Transverse colon (tissue), 4 donors: Measurements from ENCODE around the gene VEGFA. TPM values are rescaled to one million over a fixed set of nuclear protein-coding genes. Genes with fewer than 3 reads are reported as not detected.

ENCODE experiments used
- DNase-seq: peaks from one replicate; pipeline ENCODE4 v3.0.0-alpha.2; 2019
- H3K27ac ChIP-seq, 4 donors: fragments of 200-600 bp; sonication (generic); 2 replicates each; pipeline ENCODE4 v1.5.1; 2016 to 2018; ENCODE audit warnings: inconsistent platforms in 4 of 4
- H3K27me3 ChIP-seq: fragments of 200-600 bp; sonication (generic); 2 replicates; pipeline ENCODE4 v1.5.1; 2017; ENCODE audit warnings: inconsistent platforms
- H3K36me3 ChIP-seq, 4 donors: fragments of 200-600 bp; sonication (generic); 2 replicates each; pipeline ENCODE4 v1.5.1; 2017 to 2019; ENCODE audit warnings: inconsistent platforms in 4 of 4
- H3K4me1 ChIP-seq, 4 donors: fragments of 200-600 bp; sonication (generic); 2 replicates each; pipeline ENCODE4 v1.5.1; 2017 to 2020; ENCODE audit warnings: inconsistent platforms in 4 of 4
- H3K4me3 ChIP-seq, 4 donors: fragments of 200-600 bp; sonication (generic); 1 replicate in 1 of 4; 2 replicates in 3 of 4; pipeline versions ENCODE4 v1.5.1 to v1.6.1; 2017 to 2019; ENCODE audit warnings: inconsistent platforms in 4 of 4
- H3K9me3 ChIP-seq, 2 donors: fragments of 200-600 bp; sonication (generic); 2 replicates each; pipeline ENCODE4 v1.5.1; 2017 to 2019; ENCODE audit warnings: inconsistent platforms in 2 of 2
- CTCF ChIP-seq, 5 experiments: fragments of 200-600 bp in 3 of 5; fragments of 450-650 bp in 2 of 5; sonication (generic) in 3 of 5; IDR thresholded peaks; 1 replicate in 2 of 5; 2 replicates in 3 of 5; pipeline ENCODE4 v1.5.1; 2016 to 2017; ENCODE audit warnings: antibody characterized with exemption in 5 of 5, inconsistent platforms in 3 of 5, mild to moderate bottlenecking in 2 of 5, moderate library complexity in 1 of 5
- EP300 ChIP-seq: sonication (generic); formaldehyde crosslinking; IDR thresholded peaks from one replicate; pipeline ENCODE4 v1.6.1; 2017; ENCODE audit warnings: antibody characterized with exemption, low read depth
- POLR2A ChIP-seq: fragments of 450-650 bp; IDR thresholded peaks from one replicate; pipeline ENCODE4 v1.6.1; 2016; ENCODE audit warnings: antibody characterized with exemption, mild to moderate bottlenecking, moderate library complexity
- POLR2AphosphoS5 ChIP-seq, 3 donors: sonication (generic); formaldehyde crosslinking; IDR thresholded peaks; one replicate each; pipeline ENCODE4 v1.6.1; 2016; ENCODE audit warnings: antibody characterized with exemption in 3 of 3
- WGBS, 2 donors: methylation state at CpG; one replicate each; pipeline ENCODE4 v1.1.5; 2018; ENCODE audit warnings: low coverage in 1 of 2; 5-methylcytosine and 5-hydroxymethylcytosine counted together
- in situ Hi-C, 4 donors: fragments of 200-750 bp; cut with MboI; loops; one replicate each; pipeline versions ENCODE4 v1.15.0 to v1.15.1; 2017; ENCODE audit warnings: low sequenced_read_pairs in 3 of 4, low pct_ligation_motif_present in 1 of 4, low pct_unique_long_range_greater_than_20kb in 1 of 4
- intact Hi-C: fragments of 100-400 bp; cut with DNase I; formaldehyde crosslinking; loops from one replicate; pipeline ENCODE4 v1.15.1; 2023; ENCODE audit warnings: low total_unique reads
- total RNA-seq, 4 donors: library from RNA; depleted of rRNA; stranded (reverse); fragments of >200 nt; gene quantifications; one replicate each; pipeline ENCODE4 v1.1.0, GENCODE V29; 2016

The VEGFA gene
- total RNA-seq, 4 donors from 2014 or later, result 131 to 608 (median 203) TPM

- no peaks in the 10 kb centered on the region for H3K27me3 ChIP-seq
- H3K27ac ChIP-seq, result no peak overlapping the region
- in situ Hi-C loops, result no loop called here
- H3K9me3 ChIP-seq, result no peaks in the 10 kb centered on the region
- no peak overlapping the region for H3K4me3 ChIP-seq
- no peak for DNase-seq
- peaks cover 6 to 17% (median 9%) of the 10 kb centered on the region in 4 donors for H3K4me1 ChIP-seq
- intact Hi-C loops, result no loop called here
- TF ChIP-seq POLR2A (no peak), POLR2AphosphoS5 (IDR thresholded peaks at IDR 0.05) (no peak), CTCF (IDR thresholded peaks at IDR 0.05) (no peak), EP300 (no peak)
- H3K36me3 ChIP-seq, result no peaks in the 10 kb centered on the region
- WGBS, 2 donors, result 79 to 94% methylated on average over 2 of the region's 2 CpGs
Measured at GRCh38 chr6:43746071-43746470, 23.9 kb upstream of the VEGFA start.

- no peak for TF ChIP-seq EP300
- TF ChIP-seq POLR2AphosphoS5 (IDR thresholded peaks at IDR 0.05), result no peak
- TF ChIP-seq CTCF (IDR thresholded peaks at IDR 0.05), result no peak
- Histone ChIP-seq H3K27me3 (no peaks in the 10 kb centered on the region), H3K36me3 (no peaks in the 10 kb centered on the region), H3K9me3 (no peaks in the 10 kb centered on the region), H3K27ac (no peak overlapping the region), H3K4me3 (no peak overlapping the region), H3K4me1 (peaks cover 0 to 12% (median 7%) of the 10 kb centered on the region in 4 donors)
- in situ Hi-C loops (no loop called here), intact Hi-C loops (no loop called here)
- DNase-seq, result no peak
- WGBS, 2 donors, result 60 to 61% methylated on average over 2 to 13 of the region's 13 CpGs
Measured at GRCh38 chr6:43746613-43747102, 23.4 kb upstream of the VEGFA start.

GRCh38 chr6:43747784-43748183, 22.2 kb upstream of the VEGFA start:
- TF ChIP-seq POLR2A (no peak), EP300 (no peak), POLR2AphosphoS5 (IDR thresholded peaks at IDR 0.05) (no peak), CTCF (IDR thresholded peaks at IDR 0.05) (no peak)
- no peak overlapping the region for H3K27ac ChIP-seq
- no peak overlapping the region for H3K4me3 ChIP-seq
- no peaks in the 10 kb centered on the region for H3K27me3 ChIP-seq
- no peaks in the 10 kb centered on the region for H3K9me3 ChIP-seq
- in situ Hi-C loops (no loop called here), intact Hi-C loops (no loop called here)
- WGBS, 2 donors, result 82 to 87% methylated on average over 2 to 4 of the region's 4 CpGs
- no peaks in the 10 kb centered on the region for H3K36me3 ChIP-seq
- DNase-seq, result no peak
- H3K4me1 ChIP-seq, result peaks cover 0 to 2% (median 0%) of the 10 kb centered on the region in 4 donors

GRCh38 chr6:43748765-43749164, 21.2 kb upstream of the VEGFA start:
- no peak for TF ChIP-seq EP300
- TF ChIP-seq POLR2A, result no peak
- TF ChIP-seq CTCF (IDR thresholded peaks at IDR 0.05), result no peak
- TF ChIP-seq POLR2AphosphoS5 (IDR thresholded peaks at IDR 0.05), result no peak
- in situ Hi-C loops, result no loop called here
- Histone ChIP-seq H3K27me3 (no peaks in the 10 kb centered on the region), H3K9me3 (no peaks in the 10 kb centered on the region), H3K27ac (no peak overlapping the region), H3K36me3 (no peaks in the 10 kb centered on the region), H3K4me1 (no peaks in the 10 kb centered on the region), H3K4me3 (no peak overlapping the region)
- WGBS, 2 donors, result 97 to 100% methylated on average over 1 to 2 of the region's 2 CpGs
- no peak for DNase-seq
- intact Hi-C loops, result no loop called here
